Peyer's patch (tissue), 4 donors: ENCODE results near the gene HS3ST1.

Experiments used
- CTCF ChIP-seq, 6 experiments: fragments of 450-650 bp in 4 of 6; fragments of 200-600 bp in 2 of 6; sonication (generic) in 1 of 6; IDR thresholded peaks; one replicate each; pipeline ENCODE4 v1.5.1; 2017 to 2019; ENCODE audit warnings: antibody characterized with exemption in 6 of 6, mild to moderate bottlenecking in 3 of 6, moderate library complexity in 1 of 6
- POLR2A ChIP-seq, 2 donors: fragments of 450-650 bp; IDR thresholded peaks; one replicate each; pipeline ENCODE4 v1.5.1; 2017; ENCODE audit warnings: antibody characterized with exemption in 2 of 2, mild to moderate bottlenecking in 2 of 2, moderate library complexity in 2 of 2

- TF ChIP-seq CTCF (IDR thresholded peaks at IDR 0.05) (no peak), POLR2A (IDR thresholded peaks at IDR 0.05) (no peak)
Measured at GRCh38 chr4:11366859-11367258, 61.8 kb downstream of the HS3ST1 start.
